MCF 10A (cell line): ENCODE results near the gene GPC3. TPM values are rescaled to one million over a fixed set of nuclear protein-coding genes. Genes with fewer than 3 reads are reported as not detected.
"Not testable (repeated sequence)": the region's sequence is repeated elsewhere in the genome, so short reads cannot be mapped to it uniquely, and the experiment has no call there.

Source experiments
- BruUV-seq: library from RNA; stranded (reverse); fragments of 400-500 nt; replicated peaks from 2 replicates; lab custom pipeline; 2021; lab: Mats Ljungman, UMichigan
- CTCF ChIA-PET: fragments of 300-600 bp; sonication (Branson Sonifier 250); formaldehyde crosslinking; extraction: SDS; loops from one replicate; lab custom pipeline; 2021; ENCODE audit warnings: antibody characterized with exemption, inconsistent platforms; lab: Yijun Ruan, JAX
- POLR2A ChIA-PET: fragments of 300-600, 350-650 bp; sonication (Branson Sonifier 250); formaldehyde crosslinking; extraction: SDS; loops from one replicate; lab custom pipeline; 2020; ENCODE audit warnings: antibody characterized with exemption, inconsistent platforms; lab: Yijun Ruan, JAX
- DNase-seq: peaks from one replicate; pipeline ENCODE4 v3.0.0-alpha.2; 2018; ENCODE audit not compliant: unreplicated experiment
- H3K27ac Mint-ChIP-seq: one replicate; pipeline ENCODE4 v1.8.0; 2022; ENCODE audit warnings: mild to moderate bottlenecking, low read depth, mixed read lengths; ENCODE audit not compliant: unreplicated experiment
- H3K27me3 Mint-ChIP-seq: one replicate; pipeline ENCODE4 v1.8.0; 2022; ENCODE audit warnings: mixed read lengths; ENCODE audit not compliant: insufficient read depth, unreplicated experiment
- H3K36me3 Mint-ChIP-seq: one replicate; pipeline ENCODE4 v1.8.0; 2022; ENCODE audit warnings: mild to moderate bottlenecking, moderate library complexity, mixed read lengths; ENCODE audit not compliant: insufficient read depth, unreplicated experiment
- H3K4me1 Mint-ChIP-seq: one replicate; pipeline ENCODE4 v1.8.0; 2022; ENCODE audit warnings: mixed read lengths; ENCODE audit not compliant: insufficient read depth, unreplicated experiment
- H3K4me3 Mint-ChIP-seq: one replicate; pipeline ENCODE4 v1.8.0; 2022; ENCODE audit warnings: mild to moderate bottlenecking, moderate library complexity, mixed read lengths; ENCODE audit not compliant: unreplicated experiment
- H3K9me3 Mint-ChIP-seq: one replicate; pipeline ENCODE4 v1.8.0; 2022; ENCODE audit warnings: mixed read lengths; ENCODE audit not compliant: unreplicated experiment
- intact Hi-C: fragments of 100-400 bp; cut with micrococcal nuclease; formaldehyde crosslinking; loops from 2 replicates; pipeline ENCODE4 v1.14.1; 2022
- total RNA-seq: library from RNA; stranded (reverse); gene quantifications from 2 replicates; pipeline ENCODE4 v1.2.3, GENCODE V29; 2022
- TF ChIP-seq, protein P1 (sequence below): fragments of 200-600 bp; IDR thresholded peaks from one replicate; pipeline ENCODE4 v1.8.0; 2022; ENCODE audit warnings: antibody characterized with exemption, mild to moderate bottlenecking; ENCODE audit not compliant: unreplicated experiment

The GPC3 gene
- total RNA-seq, 1 experiment from 2014 or later = 0.37 TPM

DNA sequence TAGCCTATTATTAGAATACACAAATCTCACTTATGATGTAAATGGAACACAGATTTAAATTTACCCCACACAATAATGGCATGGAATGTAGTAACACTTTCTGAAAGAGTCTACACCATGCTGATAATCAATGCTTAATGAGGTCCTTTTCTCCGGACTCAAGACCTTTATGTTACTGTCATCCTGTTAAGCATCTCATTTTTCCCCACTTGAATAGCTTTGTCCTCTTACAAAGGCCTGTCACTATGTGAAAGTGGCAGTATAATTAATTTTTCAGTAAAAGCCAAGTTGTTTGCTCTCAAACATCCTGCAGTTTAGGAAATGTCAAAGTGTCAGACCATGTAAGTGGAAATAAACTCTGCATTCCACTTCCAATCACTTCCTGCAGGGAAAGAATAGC, 96.4 kb downstream of the GPC3 start:
- Mint-ChIP-seq H3K4me3 (no peak overlapping the region), H3K36me3 (no peaks in the 10 kb centered on the region), H3K27ac (no peak overlapping the region), H3K27me3 (peaks cover 33% of the 10 kb centered on the region), H3K9me3 (no peaks in the 10 kb centered on the region), H3K4me1 (no peaks in the 10 kb centered on the region)
- POLR2A ChIA-PET = interaction anchor here (0.7 kb wide), 1 partner anchor 52 kb away, joined by 4 read pairs; no protein-coding TSS in a partner anchor
- TF ChIP-seq, protein P1, sequence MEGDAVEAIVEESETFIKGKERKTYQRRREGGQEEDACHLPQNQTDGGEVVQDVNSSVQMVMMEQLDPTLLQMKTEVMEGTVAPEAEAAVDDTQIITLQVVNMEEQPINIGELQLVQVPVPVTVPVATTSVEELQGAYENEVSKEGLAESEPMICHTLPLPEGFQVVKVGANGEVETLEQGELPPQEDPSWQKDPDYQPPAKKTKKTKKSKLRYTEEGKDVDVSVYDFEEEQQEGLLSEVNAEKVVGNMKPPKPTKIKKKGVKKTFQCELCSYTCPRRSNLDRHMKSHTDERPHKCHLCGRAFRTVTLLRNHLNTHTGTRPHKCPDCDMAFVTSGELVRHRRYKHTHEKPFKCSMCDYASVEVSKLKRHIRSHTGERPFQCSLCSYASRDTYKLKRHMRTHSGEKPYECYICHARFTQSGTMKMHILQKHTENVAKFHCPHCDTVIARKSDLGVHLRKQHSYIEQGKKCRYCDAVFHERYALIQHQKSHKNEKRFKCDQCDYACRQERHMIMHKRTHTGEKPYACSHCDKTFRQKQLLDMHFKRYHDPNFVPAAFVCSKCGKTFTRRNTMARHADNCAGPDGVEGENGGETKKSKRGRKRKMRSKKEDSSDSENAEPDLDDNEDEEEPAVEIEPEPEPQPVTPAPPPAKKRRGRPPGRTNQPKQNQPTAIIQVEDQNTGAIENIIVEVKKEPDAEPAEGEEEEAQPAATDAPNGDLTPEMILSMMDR = no peak
- DNase-seq = no peak
- no TSS peak for BruUV-seq
- CTCF ChIA-PET = no interaction called here
- intact Hi-C loops = no loop called here

- H3K36me3 Mint-ChIP-seq, H3K4me1 Mint-ChIP-seq, H3K27ac Mint-ChIP-seq, H3K4me3 Mint-ChIP-seq, CTCF ChIA-PET, BruUV-seq, DNase-seq, POLR2A ChIA-PET, H3K9me3 Mint-ChIP-seq, intact Hi-C loops: not testable (repeated sequence)
- H3K27me3 Mint-ChIP-seq = peaks cover 42% of the 10 kb centered on the region
Observed at GRCh38 chrX:133888084-133888483, 97.3 kb downstream of the GPC3 start.

GRCh38 chrX:133884430-133885394, 100.7 kb downstream of the GPC3 start:
- DNase-seq = no peak
- H3K4me1 Mint-ChIP-seq = no peaks in the 10 kb centered on the region
- no peak overlapping the region for H3K27ac Mint-ChIP-seq
- BruUV-seq = no TSS peak
- H3K9me3 Mint-ChIP-seq = no peaks in the 10 kb centered on the region
- H3K27me3 Mint-ChIP-seq = peaks cover 76% of the 10 kb centered on the region
- TF ChIP-seq, protein P1 = no peak
- intact Hi-C loops = no loop called here
- CTCF ChIA-PET = interaction anchor here (0.6 kb wide), 1 partner anchor 45 kb away, joined by 3 read pairs; no protein-coding TSS in a partner anchor
- no peak overlapping the region for H3K4me3 Mint-ChIP-seq
- POLR2A ChIA-PET = no interaction called here
- H3K36me3 Mint-ChIP-seq = no peaks in the 10 kb centered on the region

DNA sequence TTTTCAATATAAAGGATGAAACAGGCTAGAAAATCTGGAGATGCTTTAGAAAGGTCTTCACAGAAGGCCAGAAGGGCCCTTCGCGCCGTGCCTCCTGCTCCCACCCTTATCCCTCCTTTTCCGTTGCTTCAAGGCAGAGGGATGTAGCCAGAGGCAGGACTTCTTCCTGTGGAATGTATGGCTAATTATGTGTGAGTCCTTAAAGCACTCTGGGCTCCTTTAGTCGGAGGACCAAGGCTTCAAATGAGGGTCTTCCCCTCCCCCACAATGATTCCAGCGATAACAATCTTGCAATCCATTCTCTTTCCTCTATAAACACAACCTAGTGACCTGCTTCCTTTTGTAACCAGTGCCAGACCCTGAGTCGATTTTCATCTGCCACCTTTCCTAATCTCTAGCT, 103.5 kb downstream of the GPC3 start:
- no peaks in the 10 kb centered on the region for H3K9me3 Mint-ChIP-seq
- CTCF ChIA-PET = no interaction called here
- intact Hi-C loops = no loop called here
- no peak overlapping the region for H3K27ac Mint-ChIP-seq
- POLR2A ChIA-PET = no interaction called here
- TF ChIP-seq, protein P1 = no peak
- DNase-seq = no peak
- H3K36me3 Mint-ChIP-seq = no peaks in the 10 kb centered on the region
- H3K4me3 Mint-ChIP-seq = no peak overlapping the region
- BruUV-seq = no TSS peak
- H3K4me1 Mint-ChIP-seq = no peaks in the 10 kb centered on the region
- H3K27me3 Mint-ChIP-seq = peaks cover 84% of the 10 kb centered on the region
